H1 (cell line): ENCODE data around the gene TMCC1. TPM values are rescaled to one million over a fixed set of nuclear protein-coding genes. Genes with fewer than 3 reads are reported as not detected.

ENCODE experiments used
- CTCF ChIA-PET: fragments of 300-600 bp; sonication (Branson Sonifier 250); formaldehyde crosslinking; loops from one replicate; lab custom pipeline; 2021; ENCODE audit not compliant: partially characterized antibody; lab: Charles Lee
- POLR2A ChIA-PET: fragments of 300-600 bp; sonication (Branson Sonifier 250); formaldehyde crosslinking; loops from one replicate; lab custom pipeline; 2021; ENCODE audit warnings: inconsistent platforms; ENCODE audit not compliant: partially characterized antibody; lab: Charles Lee
- DNase-seq, 2 experiments: peaks; one replicate each; pipeline versions ENCODE4 v3.0.0 to v3.0.0-alpha.2; 2010 to 2022; ENCODE audit warnings: low spot score in 2 of 2, low read depth in 1 of 2, mixed read lengths in 1 of 2
- FAIRE-seq: peaks from 2 replicates; lab custom pipeline; 2011; peaks lifted over from hg19 to GRCh38; lab: Jason Lieb, UNC
- H2AFZ ChIP-seq: 2 replicates; pipeline ENCODE4 v1.8.1; 2012; ENCODE audit warnings: low read length, inconsistent platforms
- H2AK5ac ChIP-seq: 2 replicates; pipeline ENCODE4 v1.6.1; 2013; ENCODE audit warnings: low read depth, low read length
- H2BK120ac ChIP-seq: replicated peaks from 2 replicates; pipeline ENCODE3; 2013; ENCODE audit warnings: low read depth, low read length, inconsistent platforms
- H2BK12ac ChIP-seq: 2 replicates; pipeline ENCODE4 v1.6.1; 2013; ENCODE audit warnings: low read depth, low read length
- H2BK15ac ChIP-seq: 2 replicates; pipeline ENCODE4 v1.6.1; 2013; ENCODE audit warnings: low read length
- H2BK20ac ChIP-seq: 2 replicates; pipeline ENCODE4 v1.6.1; 2013; ENCODE audit warnings: low read length
- H2BK5ac ChIP-seq: 2 replicates; pipeline ENCODE4 v1.6.1; 2013; ENCODE audit warnings: low read depth, low read length
- H3K14ac ChIP-seq: 2 replicates; pipeline ENCODE4 v1.6.1; 2013; ENCODE audit warnings: inconsistent platforms; ENCODE audit not compliant: insufficient read length
- H3K18ac ChIP-seq: 2 replicates; pipeline ENCODE4 v1.6.1; 2013; ENCODE audit warnings: low read length; ENCODE audit errors: extremely low read depth
- H3K23ac ChIP-seq: 2 replicates; pipeline ENCODE4 v1.6.1; 2013; ENCODE audit warnings: inconsistent platforms; ENCODE audit not compliant: insufficient read length
- H3K23me2 ChIP-seq: 2 replicates; pipeline ENCODE4 v1.6.1; 2013; ENCODE audit warnings: low read depth, low read length
- H3K27ac ChIP-seq: 2 replicates; pipeline ENCODE4 v1.6.1; 2011; ENCODE audit warnings: low read depth, low read length, inconsistent platforms
- H3K27me3 ChIP-seq, 4 experiments: replicated peaks in 1 of 4; 1 replicate in 1 of 4; 2 replicates in 3 of 4; pipeline versions ENCODE4 v1.6.1 to v1.8.1; 2011 to 2013; ENCODE audit warnings: low read length in 3 of 4, mild to moderate bottlenecking in 3 of 4, inconsistent platforms in 2 of 4, mixed read lengths in 2 of 4, moderate library complexity in 1 of 4; ENCODE audit not compliant: control insufficient read depth in 3 of 4, insufficient read depth in 3 of 4; ENCODE audit errors: extremely low read depth in 1 of 4
- H3K36me3 ChIP-seq, 4 experiments: 2 replicates each; pipeline versions ENCODE4 v1.6.1 to v1.8.1; 2011 to 2013; ENCODE audit warnings: mild to moderate bottlenecking in 4 of 4, low read length in 3 of 4, moderate library complexity in 2 of 4, control low read depth in 1 of 4, inconsistent platforms in 1 of 4; ENCODE audit not compliant: insufficient read depth in 4 of 4, control insufficient read depth in 2 of 4
- H3K4ac ChIP-seq: replicated peaks from 2 replicates; pipeline ENCODE3; 2013; ENCODE audit warnings: low read length, low read depth, mixed read lengths, inconsistent platforms; ENCODE audit not compliant: insufficient read length
- H3K4me1 ChIP-seq, 4 experiments: replicated peaks in 1 of 4; 1 replicate in 1 of 4; 2 replicates in 3 of 4; pipeline versions ENCODE4 v1.6.1 to v1.8.1; 2011 to 2013; ENCODE audit warnings: low read length in 3 of 4, inconsistent platforms in 2 of 4, mixed read lengths in 1 of 4; ENCODE audit not compliant: insufficient read depth in 4 of 4, control insufficient read depth in 3 of 4
- H3K4me2 ChIP-seq, 2 experiments: 2 replicates each; pipeline versions ENCODE4 v1.6.1 to v1.8.1; 2011 to 2013; ENCODE audit warnings: low read depth in 2 of 2, low read length in 2 of 2, control low read depth in 1 of 2, inconsistent platforms in 1 of 2, mild to moderate bottlenecking in 1 of 2; ENCODE audit not compliant: insufficient read depth in 1 of 2
- H3K4me3 ChIP-seq, 4 experiments: fragments of 200-600, 300-600 bp in 1 of 4; sonication (generic), shearing (Covaris generic), sonication (Bioruptor Twin) in 1 of 4; 2 replicates each; pipeline versions ENCODE4 v1.5.1 to v1.8.1; 2011 to 2016; ENCODE audit warnings: low read length in 4 of 4, low read depth in 3 of 4, control low read depth in 2 of 4, inconsistent platforms in 2 of 4, mild to moderate bottlenecking in 2 of 4, mixed read lengths in 1 of 4, moderate library complexity in 1 of 4; ENCODE audit not compliant: insufficient read depth in 2 of 4; ENCODE audit errors: extremely low read depth in 1 of 4
- H3K56ac ChIP-seq: replicated peaks from 2 replicates; pipeline ENCODE3; 2013; ENCODE audit warnings: low read depth, mild to moderate bottlenecking, mixed read lengths, low read length, inconsistent platforms; ENCODE audit not compliant: insufficient read length
- H3K79me1 ChIP-seq: 2 replicates; pipeline ENCODE4 v1.6.1; 2013; ENCODE audit warnings: low read depth, low read length, control low read depth
- H3K79me2 ChIP-seq, 2 experiments: 2 replicates each; pipeline versions ENCODE4 v1.6.1 to v1.8.1; 2012 to 2013; ENCODE audit warnings: low read length in 2 of 2, mild to moderate bottlenecking in 2 of 2, inconsistent platforms in 1 of 2; ENCODE audit not compliant: insufficient read depth in 2 of 2, control insufficient read depth in 1 of 2
- H3K9ac ChIP-seq, 4 experiments: replicated peaks in 1 of 4; 1 replicate in 1 of 4; 2 replicates in 3 of 4; pipeline versions ENCODE4 v1.6.1 to v1.8.1; 2011 to 2013; ENCODE audit warnings: low read depth in 3 of 4, low read length in 3 of 4, control low read depth in 2 of 4, mild to moderate bottlenecking in 2 of 4, moderate library complexity in 2 of 4, inconsistent platforms in 1 of 4; ENCODE audit errors: extremely low read depth in 1 of 4
- H3K9me3 ChIP-seq, 2 experiments: 2 replicates each; pipeline versions ENCODE4 v1.6.1 to v1.8.1; 2012 to 2013; ENCODE audit warnings: mild to moderate bottlenecking in 2 of 2, moderate library complexity in 2 of 2, control low read depth in 1 of 2, inconsistent platforms in 1 of 2, low read depth in 1 of 2, low read length in 1 of 2, mixed read lengths in 1 of 2; ENCODE audit not compliant: insufficient read depth in 2 of 2
- H4K20me1 ChIP-seq, 2 experiments: replicated peaks in 1 of 2; 2 replicates each; pipeline versions ENCODE3 to v1.8.1; 2011 to 2013; ENCODE audit warnings: inconsistent platforms in 2 of 2, low read length in 2 of 2, mild to moderate bottlenecking in 1 of 2; ENCODE audit not compliant: insufficient read depth in 2 of 2, control insufficient read depth in 1 of 2
- H4K5ac ChIP-seq: 2 replicates; pipeline ENCODE4 v1.6.1; 2013; ENCODE audit warnings: low read length, low read depth, mixed read lengths, inconsistent platforms; ENCODE audit not compliant: insufficient read length
- H4K8ac ChIP-seq: 2 replicates; pipeline ENCODE4 v1.8.0; 2013; ENCODE audit warnings: mild to moderate bottlenecking, moderate library complexity, low read length, inconsistent platforms; ENCODE audit not compliant: insufficient read depth; ENCODE audit errors: extremely low read depth
- H4K91ac ChIP-seq: replicated peaks from 2 replicates; pipeline ENCODE3; 2013; ENCODE audit warnings: low read length, mixed read lengths, inconsistent platforms; ENCODE audit not compliant: insufficient read length
- BACH1 ChIP-seq: IDR thresholded peaks from 2 replicates; pipeline ENCODE4 v1.6.1; 2012; ENCODE audit warnings: low read length, improper control_type of control experiment
- BCL11A ChIP-seq, 2 experiments: IDR thresholded peaks; one replicate each; pipeline ENCODE4 v1.6.1; 2011; ENCODE audit warnings: low read depth in 2 of 2, low read length in 2 of 2, mild to moderate bottlenecking in 2 of 2
- CEBPB ChIP-seq: IDR thresholded peaks from 2 replicates; pipeline ENCODE4 v1.6.1; 2012; ENCODE audit warnings: low read depth, low read length
- EP300 ChIP-seq, 2 experiments: IDR thresholded peaks; 1 replicate in 1 of 2; 2 replicates in 1 of 2; pipeline ENCODE4 v1.6.1; 2011 to 2012; ENCODE audit warnings: low read depth in 2 of 2, low read length in 2 of 2, mild to moderate bottlenecking in 2 of 2, borderline replicate concordance in 1 of 2, inconsistent platforms in 1 of 2, moderate library complexity in 1 of 2
- JUND ChIP-seq: IDR thresholded peaks from 2 replicates; pipeline ENCODE4 v1.6.1; 2011; ENCODE audit warnings: mild to moderate bottlenecking, improper control_type of control experiment, low read length
- NANOG ChIP-seq: IDR thresholded peaks from 2 replicates; pipeline ENCODE4 v1.6.1; 2011; ENCODE audit warnings: low read length, low read depth, mild to moderate bottlenecking, inconsistent platforms; ENCODE audit not compliant: insufficient read depth, poor library complexity, severe bottlenecking
- NRF1 ChIP-seq: IDR thresholded peaks from 2 replicates; pipeline ENCODE4 v1.6.1; 2011; ENCODE audit warnings: mild to moderate bottlenecking, low read depth, low read length, improper control_type of control experiment
- POLR2A ChIP-seq, 2 experiments: IDR thresholded peaks; 1 replicate in 1 of 2; 2 replicates in 1 of 2; pipeline ENCODE4 v1.6.1; 2011; ENCODE audit warnings: low read depth in 2 of 2, low read length in 2 of 2, mild to moderate bottlenecking in 2 of 2; ENCODE audit errors: control extremely low read depth in 1 of 2
- POLR2AphosphoS5 ChIP-seq: IDR thresholded peaks from 2 replicates; pipeline ENCODE4 v1.6.1; 2011; ENCODE audit warnings: low read depth, low read length
- RBBP5 ChIP-seq: IDR thresholded peaks from 2 replicates; pipeline ENCODE4 v1.7.1; 2012; ENCODE audit warnings: low read depth, mild to moderate bottlenecking, inconsistent platforms, low read length, moderate library complexity, borderline replicate concordance
- SAP30 ChIP-seq: fragments of 300-600 bp; sonication (generic); IDR thresholded peaks from 2 replicates; pipeline ENCODE4 v1.7.1; 2012; ENCODE audit warnings: low read length, moderate library complexity, mild to moderate bottlenecking, inconsistent platforms; ENCODE audit not compliant: insufficient read depth, insufficient replicate concordance
- SUZ12 ChIP-seq: fragments of 200-600 bp; sonication (generic); IDR thresholded peaks from 2 replicates; pipeline ENCODE4 v1.6.1; 2012; ENCODE audit warnings: mild to moderate bottlenecking, inconsistent platforms, low read length, moderate library complexity, mixed read lengths
- TAF1 ChIP-seq: IDR thresholded peaks from 2 replicates; pipeline ENCODE4 v1.6.1; 2011; ENCODE audit warnings: mild to moderate bottlenecking, low read depth, low read length
- TBP ChIP-seq: IDR thresholded peaks from 2 replicates; pipeline ENCODE4 v1.6.1; 2011; ENCODE audit warnings: low read depth, low read length, improper control_type of control experiment
- WGBS, 2 experiments: shearing (Covaris generic) in 1 of 2; methylation state at CpG; one replicate each; pipeline versions ENCODE4 v1.1.6 to v1.1.7; 2013 to 2015; ENCODE audit warnings: low lambda C conversion rate in 2 of 2, mixed read lengths in 2 of 2, inconsistent platforms in 1 of 2, low coverage in 1 of 2, missing lambda C conversion rate in 1 of 2; ENCODE audit not compliant: insufficient replicate concordance in 2 of 2, insufficient coverage in 1 of 2, insufficient read length in 1 of 2; ENCODE audit errors: extremely low coverage in 1 of 2, missing lambda C conversion rate in 1 of 2; 5-methylcytosine and 5-hydroxymethylcytosine counted together
- polyA plus RNA-seq, 7 experiments: library from polyadenylated mRNA; depleted of rRNA in 3 of 7; stranded (reverse) in 5 of 7; unstranded in 2 of 7; fragments of >200 nt in 5 of 7; fragments of 200-250 nt in 2 of 7; gene quantifications; 1 replicate in 5 of 7; 2 replicates in 1 of 7; 4 replicates in 1 of 7; pipeline versions ENCODE4 v1.2.1 to v1.2.3, GENCODE V29; 2011 to 2013; ENCODE audit warnings: missing spikeins in 2 of 7, mixed read lengths in 2 of 7
- total RNA-seq: library from RNA; stranded (reverse); fragmentation: NEBNext Ultra II Directional; extraction: Animal tissue kit (Norgen Biotek cat#: 25700); gene quantifications from 2 replicates; pipeline ENCODE4 v1.2.1, GENCODE V29; 2021
- TF ChIP-seq, protein P1 (sequence below): IDR thresholded peaks from 2 replicates; pipeline ENCODE4 v1.6.1; 2011; ENCODE audit warnings: low read depth, mild to moderate bottlenecking, low read length; ENCODE audit not compliant: insufficient read depth

Gene TMCC1
- total and polyA plus RNA-seq, 2 of the 8 experiments (the other 6 are each of a cell fraction or from before 2014, with no cell fraction given): 10.4 to 27.1 TPM

GRCh38 chr3:129645286-129645685 lies 248.2 kb downstream of the TMCC1 start:
- Histone ChIP-seq H2BK15ac (no peak overlapping the region), H3K18ac (no peak overlapping the region), H4K20me1 (no peaks in the 10 kb centered on the region), H3K79me1 (no peaks in the 10 kb centered on the region), H3K9ac (no peak overlapping the region), H4K8ac (no peak overlapping the region), H4K5ac (no peak overlapping the region), H3K56ac (no peak overlapping the region), H3K36me3 (no peaks in the 10 kb centered on the region), H3K23ac (no peak overlapping the region), H4K91ac (no peak overlapping the region), H3K4me3 (no peak overlapping the region), H2AFZ (no peak overlapping the region), H3K23me2 (no peaks in the 10 kb centered on the region), H3K27me3 (no peaks in the 10 kb centered on the region), H2BK20ac (no peak overlapping the region), H3K4ac (no peak overlapping the region), H3K14ac (no peak overlapping the region), H2BK5ac (no peak overlapping the region), H3K27ac (no peak overlapping the region), H2AK5ac (no peak overlapping the region), H3K4me1 (peaks cover 0 to 2% (median 0%) of the 10 kb centered on the region in 4 experiments; a peak in 2 of 7 replicates), H3K4me2 (no peak overlapping the region), H2BK120ac (no peak overlapping the region), H3K79me2 (no peaks in the 10 kb centered on the region), H2BK12ac (no peak overlapping the region), H3K9me3 (no peaks in the 10 kb centered on the region)
- DNase-seq: no peak
- POLR2A ChIA-PET: no interaction called here
- CTCF ChIA-PET: interaction anchor here (1.3 to 5.6 kb wide), 3 partner anchors 152 to 181 kb away, joined by 3 to 89 read pairs (median 15); no protein-coding TSS in a partner anchor
- FAIRE-seq: no peak
- 84% methylated on average over 5 of the region's 5 CpGs; no CpG with 5 or more reads in 1 of the 2 experiments for WGBS, 2 experiments
- TF ChIP-seq NRF1 (no peak), POLR2AphosphoS5 (no peak), CEBPB (no peak), SAP30 (no peak), BCL11A (IDR thresholded peaks at IDR 0.05; ENCODE audit: low read depth in 2 of 2, low read length in 2 of 2) (no peak), JUND (no peak), RBBP5 (no peak), POLR2A (IDR thresholded peaks at IDR 0.05; ENCODE audit: control extremely low read depth in 1 of 2, low read depth in 2 of 2, low read length in 2 of 2) (no peak), TAF1 (no peak), TBP (no peak), SUZ12 (no peak), EP300 (IDR thresholded peaks at IDR 0.05; ENCODE audit: borderline replicate concordance in 1 of 2, low read depth in 2 of 2, low read length in 2 of 2) (no peak), NANOG (no peak), BACH1 (no peak)
- TF ChIP-seq, protein P1, sequence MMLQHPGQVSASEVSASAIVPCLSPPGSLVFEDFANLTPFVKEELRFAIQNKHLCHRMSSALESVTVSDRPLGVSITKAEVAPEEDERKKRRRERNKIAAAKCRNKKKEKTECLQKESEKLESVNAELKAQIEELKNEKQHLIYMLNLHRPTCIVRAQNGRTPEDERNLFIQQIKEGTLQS: no peak
